HCT116 (cell line): Measurements from ENCODE around the gene OR14J1. TPM values are rescaled to one million over a fixed set of nuclear protein-coding genes. Genes with fewer than 3 reads are reported as not detected.
"Not testable (repeated sequence)": the region's sequence is repeated elsewhere in the genome, so short reads cannot be mapped to it uniquely, and the experiment has no call there.

Experiments used
- ATAC-seq: fragments of 200-7000 bp; cut with Tn5 transposase; 2 replicates; pipeline ENCODE4 v1.9.1; 2020; ENCODE audit warnings: mild to moderate bottlenecking, moderate library complexity
- BruUV-seq: library from RNA; stranded (reverse); fragments of 400-500 nt; replicated peaks from 2 replicates; lab custom pipeline; 2021; lab: Mats Ljungman, UMichigan
- CTCF ChIA-PET: fragments of 300-600 bp; sonication (Branson Sonifier 250); formaldehyde crosslinking; loops from one replicate; lab custom pipeline; 2021; ENCODE audit warnings: antibody characterized with exemption; lab: Charles Lee
- POLR2A ChIA-PET: fragments of 300-600, 350-600 bp; sonication (Branson Sonifier 250); formaldehyde crosslinking; loops from one replicate; lab custom pipeline; 2021; ENCODE audit warnings: antibody characterized with exemption; lab: Charles Lee
- RAD21 ChIA-PET, 2 experiments: fragments of 300-600 bp; sonication (Branson Sonifier 250); formaldehyde crosslinking; loops; one replicate each; lab custom pipeline; 2023; ENCODE audit warnings: low total read pairs in 2 of 2; ENCODE audit not compliant: uncharacterized antibody in 2 of 2, unreplicated experiment in 2 of 2, low non-redundant PET in 1 of 2; lab: Charles Lee
- DNase-seq: peaks from one replicate; pipeline ENCODE4 v3.0.0-alpha.2; 2010; ENCODE audit warnings: low read depth, low spot score
- H2AFZ ChIP-seq: fragments of 200-600 bp; shearing (Covaris generic), sonication (generic); 2 replicates; pipeline ENCODE4 v1.6.1; 2017; ENCODE audit warnings: low read depth, mixed run types, mixed read lengths, antibody characterized with exemption, low read length; ENCODE audit not compliant: poor library complexity, severe bottlenecking
- H3K27ac ChIP-seq: 2 replicates; pipeline ENCODE4 v1.5.1; 2012; ENCODE audit warnings: low read depth, low read length
- H3K27me3 ChIP-seq: fragments of 200-600 bp; sonication (generic); 2 replicates; pipeline ENCODE4 v1.6.1; 2016; ENCODE audit warnings: mixed run types, low read length, mixed read lengths; ENCODE audit not compliant: insufficient read depth
- H3K36me3 ChIP-seq, 2 experiments: fragments of 200-500 bp in 1 of 2; fragments of 200-600 bp in 1 of 2; sonication (Bioruptor generic) in 1 of 2; sonication (generic) in 1 of 2; 2 replicates each; pipeline versions ENCODE4 v1.5.1 to v1.6.1; 2014 to 2016; ENCODE audit warnings: low read length in 2 of 2, inconsistent platforms in 1 of 2, mixed read lengths in 1 of 2, mixed run types in 1 of 2; ENCODE audit not compliant: insufficient read depth in 2 of 2, control insufficient read depth in 1 of 2
- H3K4me1 ChIP-seq, 2 experiments: fragments of 200-600 bp in 1 of 2; sonication (generic) in 1 of 2; 2 replicates each; pipeline versions ENCODE4 v1.5.1 to v1.6.1; 2012 to 2017; ENCODE audit warnings: low read length in 2 of 2, inconsistent platforms in 1 of 2, mild to moderate bottlenecking in 1 of 2, mixed read lengths in 1 of 2, mixed run types in 1 of 2, moderate library complexity in 1 of 2; ENCODE audit not compliant: insufficient read depth in 2 of 2, control insufficient read depth in 1 of 2
- H3K4me2 ChIP-seq: fragments of 200-600 bp; sonication (generic); 2 replicates; pipeline ENCODE4 v1.6.1; 2017; ENCODE audit warnings: mixed run types, low read length, mixed read lengths
- H3K4me3 ChIP-seq, 2 experiments: fragments of 200-600 bp in 1 of 2; sonication (generic) in 1 of 2; replicated peaks in 1 of 2; 2 replicates each; pipeline ENCODE4 v1.5.1; 2011 to 2016; ENCODE audit warnings: low read length in 2 of 2, control low read depth in 1 of 2, low read depth in 1 of 2, mild to moderate bottlenecking in 1 of 2, mixed read lengths in 1 of 2, mixed run types in 1 of 2
- H3K79me2 ChIP-seq: fragments of 200-600 bp; sonication (generic); 2 replicates; pipeline ENCODE4 v1.6.1; 2017; ENCODE audit warnings: mild to moderate bottlenecking, mixed run types, low read length, moderate library complexity, mixed read lengths; ENCODE audit not compliant: insufficient read depth
- H3K9ac ChIP-seq: fragments of 200-600 bp; sonication (generic); 2 replicates; pipeline ENCODE4 v1.6.1; 2016; ENCODE audit warnings: low read length, mixed read lengths
- H3K9me2 ChIP-seq: fragments of 200-600 bp; sonication (generic), shearing (Covaris generic); 2 replicates; pipeline ENCODE4 v1.6.1; 2017; ENCODE audit warnings: mixed run types, mild to moderate bottlenecking, moderate library complexity; ENCODE audit not compliant: insufficient read depth
- H3K9me3 ChIP-seq, 2 experiments: fragments of 200-500 bp in 1 of 2; fragments of 200-600 bp in 1 of 2; sonication (Bioruptor generic) in 1 of 2; sonication (generic) in 1 of 2; 2 replicates each; pipeline ENCODE4 v1.6.1; 2014 to 2017; ENCODE audit warnings: low read length in 2 of 2, mixed read lengths in 2 of 2, inconsistent platforms in 1 of 2, low read depth in 1 of 2, mild to moderate bottlenecking in 1 of 2, mixed run types in 1 of 2, moderate library complexity in 1 of 2; ENCODE audit not compliant: control insufficient read depth in 1 of 2, insufficient read depth in 1 of 2
- H4K20me1 ChIP-seq: fragments of 200-600 bp; sonication (generic), shearing (Covaris generic); 2 replicates; pipeline ENCODE4 v1.6.1; 2017; ENCODE audit warnings: mixed run types, mild to moderate bottlenecking, moderate library complexity; ENCODE audit not compliant: insufficient read depth
- CBX3 ChIP-seq: IDR thresholded peaks from 2 replicates; pipeline ENCODE4 v1.6.1; 2012; ENCODE audit warnings: low read depth
- CEBPB ChIP-seq: IDR thresholded peaks from 2 replicates; pipeline ENCODE4 v1.6.1; 2012; ENCODE audit warnings: low read depth
- ELF1 ChIP-seq: IDR thresholded peaks from 2 replicates; pipeline ENCODE4 v1.6.1; 2012; ENCODE audit warnings: low read depth, borderline replicate concordance
- EZH2 ChIP-seq: fragments of 200-600 bp; sonication (generic); IDR thresholded peaks from 2 replicates; pipeline ENCODE4 v1.6.1; 2017; ENCODE audit warnings: antibody characterized with exemption, mixed run types
- EZH2phosphoT487 ChIP-seq: fragments of 200-600 bp; IDR thresholded peaks from 2 replicates; pipeline ENCODE4 v1.6.1; 2018; ENCODE audit warnings: antibody characterized with exemption, borderline replicate concordance
- FOSL1 ChIP-seq: IDR thresholded peaks from 2 replicates; pipeline ENCODE4 v1.6.1; 2012; ENCODE audit warnings: low read depth
- POLR2A ChIP-seq: IDR thresholded peaks from 2 replicates; pipeline ENCODE4 v1.7.0; 2011; ENCODE audit warnings: borderline replicate concordance; ENCODE audit not compliant: insufficient read depth, insufficient read length; ENCODE audit errors: extremely low read depth
- POLR2AphosphoS5 ChIP-seq: IDR thresholded peaks from 2 replicates; pipeline ENCODE4 v1.6.1; 2011; ENCODE audit warnings: mild to moderate bottlenecking, low read depth, low read length, moderate library complexity
- RAD21 ChIP-seq: IDR thresholded peaks from 2 replicates; pipeline ENCODE4 v1.6.1; 2012; ENCODE audit warnings: low read depth, mild to moderate bottlenecking
- SIN3A ChIP-seq: IDR thresholded peaks from 2 replicates; pipeline ENCODE4 v1.6.1; 2012; ENCODE audit warnings: low read depth
- SP1 ChIP-seq: IDR thresholded peaks from 2 replicates; pipeline ENCODE4 v1.6.1; 2012; ENCODE audit warnings: low read depth
- SRF ChIP-seq: IDR thresholded peaks from 2 replicates; pipeline ENCODE4 v1.6.1; 2012; ENCODE audit warnings: low read depth
- YY1 ChIP-seq: IDR thresholded peaks from 2 replicates; pipeline ENCODE4 v1.6.1; 2011; ENCODE audit warnings: low read length, low read depth, moderate library complexity, mild to moderate bottlenecking; ENCODE audit not compliant: insufficient replicate concordance; ENCODE audit errors: extremely low read depth
- ZNF274 ChIP-seq: fragments of 200-500 bp; sonication (Bioruptor generic); IDR thresholded peaks from 2 replicates; pipeline ENCODE4 v1.6.1; 2014; ENCODE audit warnings: mild to moderate bottlenecking, low read depth, low read length, inconsistent platforms
- intact Hi-C: fragments of 100-400 bp; cut with micrococcal nuclease; formaldehyde crosslinking; loops from 2 replicates; pipeline ENCODE4 v1.10.0; 2022
- total RNA-seq: library from RNA; stranded (reverse); gene quantifications from one replicate; pipeline ENCODE4 v1.2.1, GENCODE V29; 2021; ENCODE audit not compliant: unreplicated experiment
- TF ChIP-seq, protein P1 (sequence below): IDR thresholded peaks from 2 replicates; pipeline ENCODE4 v1.6.1; 2011; ENCODE audit warnings: mild to moderate bottlenecking, low read length, moderate library complexity; ENCODE audit not compliant: insufficient replicate concordance; ENCODE audit errors: extremely low read depth
- TF ChIP-seq, protein P2 (sequence below), 3 experiments: fragments of 200-600 bp in 1 of 3; sonication (generic) in 1 of 3; IDR thresholded peaks in 2 of 3; conservative IDR thresholded peaks in 1 of 3; 2 replicates each; pipeline ENCODE4 v1.5.1; 2012 to 2017; ENCODE audit warnings: low read depth in 2 of 3, low read length in 2 of 3, antibody characterized with exemption in 1 of 3, borderline replicate concordance in 1 of 3, control low read depth in 1 of 3, mild to moderate bottlenecking in 1 of 3, mixed read lengths in 1 of 3, mixed run types in 1 of 3, moderate library complexity in 1 of 3; ENCODE audit not compliant: insufficient read depth in 1 of 3

Gene OR14J1
- total RNA-seq, 1 experiment from 2014 or later = not detected

DNA sequence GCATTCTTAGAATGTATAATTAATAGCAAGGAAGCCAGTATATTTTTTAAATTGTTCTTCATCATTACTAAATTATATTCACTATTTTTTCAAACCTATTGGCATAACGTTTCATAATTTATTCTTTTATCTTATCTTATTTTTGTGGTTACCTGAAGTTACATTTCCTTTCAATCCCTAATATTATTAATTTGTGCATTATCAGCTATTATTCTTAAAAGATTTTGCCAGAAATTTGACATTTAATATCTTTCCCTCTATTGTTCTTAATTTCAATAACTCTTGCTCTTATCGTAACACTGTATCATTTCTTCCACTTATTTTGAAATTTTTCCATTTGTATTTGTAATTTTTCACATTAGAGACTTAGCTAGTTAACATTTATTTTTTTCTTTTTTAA lies 18.4 kb downstream of the OR14J1 start:
- Histone ChIP-seq H3K9me3 (no peaks in the 10 kb centered on the region), H3K4me1 (no peaks in the 10 kb centered on the region), H3K27me3 (no peaks in the 10 kb centered on the region), H3K9ac (no peak overlapping the region), H3K9me2 (no peaks in the 10 kb centered on the region; the same call in 1 of the 2 replicates), H3K79me2 (no peaks in the 10 kb centered on the region), H3K36me3 (no peaks in the 10 kb centered on the region), H3K4me2 (no peak overlapping the region), H3K4me3 (no peak overlapping the region), H2AFZ (no peak overlapping the region), H3K27ac (no peak overlapping the region), H4K20me1 (no peaks in the 10 kb centered on the region)
- intact Hi-C loops = no loop called here
- DNase-seq = no peak
- no TSS peak for BruUV-seq
- ATAC-seq = no peak
- POLR2A ChIA-PET = no interaction called here
- TF ChIP-seq ZNF274 (no peak), YY1 (no peak), POLR2A (no peak), RAD21 (no peak), CEBPB (no peak), SRF (no peak), EZH2 (no peak), FOSL1 (no peak), SP1 (no peak), CBX3 (no peak), EZH2phosphoT487 (no peak), SIN3A (no peak), ELF1 (no peak), POLR2AphosphoS5 (no peak)
- TF ChIP-seq, protein P1, sequence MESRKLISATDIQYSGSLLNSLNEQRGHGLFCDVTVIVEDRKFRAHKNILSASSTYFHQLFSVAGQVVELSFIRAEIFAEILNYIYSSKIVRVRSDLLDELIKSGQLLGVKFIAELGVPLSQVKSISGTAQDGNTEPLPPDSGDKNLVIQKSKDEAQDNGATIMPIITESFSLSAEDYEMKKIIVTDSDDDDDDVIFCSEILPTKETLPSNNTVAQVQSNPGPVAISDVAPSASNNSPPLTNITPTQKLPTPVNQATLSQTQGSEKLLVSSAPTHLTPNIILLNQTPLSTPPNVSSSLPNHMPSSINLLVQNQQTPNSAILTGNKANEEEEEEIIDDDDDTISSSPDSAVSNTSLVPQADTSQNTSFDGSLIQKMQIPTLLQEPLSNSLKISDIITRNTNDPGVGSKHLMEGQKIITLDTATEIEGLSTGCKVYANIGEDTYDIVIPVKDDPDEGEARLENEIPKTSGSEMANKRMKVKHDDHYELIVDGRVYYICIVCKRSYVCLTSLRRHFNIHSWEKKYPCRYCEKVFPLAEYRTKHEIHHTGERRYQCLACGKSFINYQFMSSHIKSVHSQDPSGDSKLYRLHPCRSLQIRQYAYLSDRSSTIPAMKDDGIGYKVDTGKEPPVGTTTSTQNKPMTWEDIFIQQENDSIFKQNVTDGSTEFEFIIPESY = no peak
- TF ChIP-seq, protein P2, sequence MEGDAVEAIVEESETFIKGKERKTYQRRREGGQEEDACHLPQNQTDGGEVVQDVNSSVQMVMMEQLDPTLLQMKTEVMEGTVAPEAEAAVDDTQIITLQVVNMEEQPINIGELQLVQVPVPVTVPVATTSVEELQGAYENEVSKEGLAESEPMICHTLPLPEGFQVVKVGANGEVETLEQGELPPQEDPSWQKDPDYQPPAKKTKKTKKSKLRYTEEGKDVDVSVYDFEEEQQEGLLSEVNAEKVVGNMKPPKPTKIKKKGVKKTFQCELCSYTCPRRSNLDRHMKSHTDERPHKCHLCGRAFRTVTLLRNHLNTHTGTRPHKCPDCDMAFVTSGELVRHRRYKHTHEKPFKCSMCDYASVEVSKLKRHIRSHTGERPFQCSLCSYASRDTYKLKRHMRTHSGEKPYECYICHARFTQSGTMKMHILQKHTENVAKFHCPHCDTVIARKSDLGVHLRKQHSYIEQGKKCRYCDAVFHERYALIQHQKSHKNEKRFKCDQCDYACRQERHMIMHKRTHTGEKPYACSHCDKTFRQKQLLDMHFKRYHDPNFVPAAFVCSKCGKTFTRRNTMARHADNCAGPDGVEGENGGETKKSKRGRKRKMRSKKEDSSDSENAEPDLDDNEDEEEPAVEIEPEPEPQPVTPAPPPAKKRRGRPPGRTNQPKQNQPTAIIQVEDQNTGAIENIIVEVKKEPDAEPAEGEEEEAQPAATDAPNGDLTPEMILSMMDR (IDR thresholded peaks at IDR 0.05 in 2 of 3, conservative IDR thresholded peaks at IDR 0.05 in 1 of 3; ENCODE audit: borderline replicate concordance in 1 of 3, insufficient read depth in 1 of 3, low read depth in 2 of 3, low read length in 2 of 3) = no peak
- RAD21 ChIA-PET = no interaction called here
- CTCF ChIA-PET = no interaction called here

DNA sequence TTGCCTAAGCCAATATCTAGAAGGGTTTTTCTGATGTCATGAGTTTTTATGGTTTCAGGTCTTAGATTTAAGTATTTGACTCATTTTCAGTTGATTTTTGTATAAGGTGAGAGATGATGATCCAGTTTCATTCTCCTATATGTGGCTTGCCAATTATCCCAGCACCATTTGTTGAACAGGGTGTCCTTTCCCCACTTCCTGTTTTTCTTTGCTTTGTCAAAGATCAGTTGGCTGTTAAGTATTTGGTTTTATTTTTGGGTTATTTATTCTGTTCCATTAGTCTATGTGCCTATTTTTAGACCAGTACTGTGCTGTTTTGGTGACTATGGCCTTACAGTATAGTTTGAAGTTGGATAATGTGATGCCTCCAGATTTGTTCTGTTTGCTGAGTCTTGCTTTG lies 21.8 kb downstream of the OR14J1 start:
- RAD21 ChIA-PET, H3K9me3 ChIP-seq, H3K9me2 ChIP-seq, H4K20me1 ChIP-seq, H3K9ac ChIP-seq, H3K27me3 ChIP-seq, ATAC-seq, POLR2A ChIA-PET, H3K36me3 ChIP-seq, H3K27ac ChIP-seq, H3K4me3 ChIP-seq, H3K4me1 ChIP-seq, BruUV-seq, H3K4me2 ChIP-seq, DNase-seq, H3K79me2 ChIP-seq, intact Hi-C loops, CTCF ChIA-PET, H2AFZ ChIP-seq: not testable (repeated sequence)
